ENCODE results near the gene RBM25. TPM values are rescaled to one million over a fixed set of nuclear protein-coding genes. Genes with fewer than 3 reads are reported as not detected.
A peak's percentile ranks its signal among the peaks of the same experiment; 100 is the strongest.

Gene RBM25
- total RNA-seq, 1 donor from 2014 or later, result 155 TPM

GRCh38 chr14:73136085-73136386 lies 77.7 kb downstream of the RBM25 start:
- Mint-ChIP-seq H3K9me3 (peaks cover 13% of the 10 kb centered on the region), H3K4me1 (peaks cover 13% of the 10 kb centered on the region), H3K4me3 (peak overlapping the region; percentile 86), H3K36me3 (peaks cover 3% of the 10 kb centered on the region), H3K27me3 (ENCODE audit: low read depth) (no peaks in the 10 kb centered on the region), H3K27ac (peak overlapping the region; percentile 89)
- no peak for DNase-seq (ENCODE audit: low spot score in 2 of 2, unreplicated experiment in 2 of 2)
- no peak for TF ChIP-seq CTCF (IDR thresholded peaks at IDR 0.05; ENCODE audit: unreplicated experiment)

GRCh38 chr14:73136387-73137225 lies 78.3 kb downstream of the RBM25 start, which contains the start of gene PSEN1:
Gene PSEN1, plus strand, starts transcription at chr14:73136507. Its CDS starts 11,513 bp downstream, at chr14:73148020.
- no peak for TF ChIP-seq CTCF (IDR thresholded peaks at IDR 0.05; ENCODE audit: unreplicated experiment)
- peaks cover 13% of the 10 kb centered on the region for H3K9me3 Mint-ChIP-seq
- peak within 1 kb of the TSS; percentile 89 for H3K27ac Mint-ChIP-seq
- DNase-seq (ENCODE audit: low spot score in 2 of 2, unreplicated experiment in 2 of 2), result peak; percentile 97 to 100
- peaks cover 3% of the 10 kb centered on the region for H3K36me3 Mint-ChIP-seq
- H3K4me3 Mint-ChIP-seq, result peak within 1 kb of the TSS; percentile 86
- H3K27me3 Mint-ChIP-seq (ENCODE audit: low read depth), result no peaks in the 10 kb centered on the region
- peaks cover 13% of the 10 kb centered on the region for H3K4me1 Mint-ChIP-seq

- no peaks in the 10 kb centered on the region for H3K27me3 Mint-ChIP-seq (ENCODE audit: low read depth)
- no peaks in the 10 kb centered on the region for H3K9me3 Mint-ChIP-seq
- no peak overlapping the region for H3K27ac Mint-ChIP-seq
- H3K4me1 Mint-ChIP-seq, result peaks cover 13% of the 10 kb centered on the region
- no peak for TF ChIP-seq CTCF (IDR thresholded peaks at IDR 0.05; ENCODE audit: unreplicated experiment)
- DNase-seq (ENCODE audit: low spot score in 2 of 2, unreplicated experiment in 2 of 2), result no peak
- no peak overlapping the region for H3K4me3 Mint-ChIP-seq
- H3K36me3 Mint-ChIP-seq, result peaks cover 3% of the 10 kb centered on the region
Measured at GRCh38 chr14:73140811-73141323, 82.5 kb downstream of the RBM25 start.

GRCh38 chr14:73142216-73142615 lies 83.9 kb downstream of the RBM25 start:
- TF ChIP-seq CTCF (IDR thresholded peaks at IDR 0.05; ENCODE audit: unreplicated experiment), result no peak
- no peak for DNase-seq (ENCODE audit: low spot score in 2 of 2, unreplicated experiment in 2 of 2)
- peak overlapping the region; percentile 47 for H3K27ac Mint-ChIP-seq
- H3K4me3 Mint-ChIP-seq, result no peak overlapping the region
- H3K9me3 Mint-ChIP-seq, result no peaks in the 10 kb centered on the region
- peaks cover 14% of the 10 kb centered on the region for H3K4me1 Mint-ChIP-seq
- H3K36me3 Mint-ChIP-seq, result peaks cover 3% of the 10 kb centered on the region
- no peaks in the 10 kb centered on the region for H3K27me3 Mint-ChIP-seq (ENCODE audit: low read depth)

GRCh38 chr14:73143003-73143402 lies 84.7 kb downstream of the RBM25 start:
- H3K27ac Mint-ChIP-seq, result peak overlapping the region; percentile 47
- DNase-seq (ENCODE audit: low spot score in 2 of 2, unreplicated experiment in 2 of 2), result no peak
- no peaks in the 10 kb centered on the region for H3K36me3 Mint-ChIP-seq
- H3K4me1 Mint-ChIP-seq, result peaks cover 11% of the 10 kb centered on the region
- no peak overlapping the region for H3K4me3 Mint-ChIP-seq
- no peak for TF ChIP-seq CTCF (IDR thresholded peaks at IDR 0.05; ENCODE audit: unreplicated experiment)
- no peaks in the 10 kb centered on the region for H3K27me3 Mint-ChIP-seq (ENCODE audit: low read depth)
- no peaks in the 10 kb centered on the region for H3K9me3 Mint-ChIP-seq
